Right ventricle myocardium inferior (tissue), 1 donor: Measurements from ENCODE around the gene COX4I1. TPM values are rescaled to one million over a fixed set of nuclear protein-coding genes. Genes with fewer than 3 reads are reported as not detected.
A peak's percentile ranks its signal among the peaks of the same experiment; 100 is the strongest.

Source experiments
- ATAC-seq: fragments of 200-7000 bp; cut with Tn5 transposase; one replicate; pipeline ENCODE4 v1.9.1; 2020; ENCODE audit warnings: mild to moderate bottlenecking, moderate library complexity
- DNase-seq: peaks from one replicate; pipeline ENCODE4 v3.0.0; 2021; ENCODE audit errors: missing footprints
- intact Hi-C: fragments of 100-400 bp; cut with DNase I; formaldehyde crosslinking; loops from one replicate; pipeline ENCODE4 v1.11.0; 2022
- total RNA-seq: library from RNA; stranded (reverse); fragmentation: NEBNext Ultra II Directional; extraction: Animal tissue kit (Norgen Biotek cat#: 25700); gene quantifications from one replicate; pipeline ENCODE4 v1.2.1, GENCODE V29; 2021
- donor health status: DM: no; HTN: yes; CAD: no; lungs with severe emphysema.

The COX4I1 gene
- total RNA-seq, 1 donor from 2014 or later: 2,129 TPM

- intact Hi-C loops: no loop called here
- DNase-seq: no peak
- no peak for ATAC-seq
These were observed 35.9 kb upstream of the COX4I1 start for GRCh38 chr16:85763616-85764015.

GRCh38 chr16:85765211-85765610 lies 34.3 kb upstream of the COX4I1 start:
- no peak for DNase-seq
- no peak for ATAC-seq
- intact Hi-C loops: no loop called here

GRCh38 chr16:85765767-85766166 lies 33.7 kb upstream of the COX4I1 start:
- DNase-seq (no peak), ATAC-seq (no peak)
- intact Hi-C loops: no loop called here

DNA sequence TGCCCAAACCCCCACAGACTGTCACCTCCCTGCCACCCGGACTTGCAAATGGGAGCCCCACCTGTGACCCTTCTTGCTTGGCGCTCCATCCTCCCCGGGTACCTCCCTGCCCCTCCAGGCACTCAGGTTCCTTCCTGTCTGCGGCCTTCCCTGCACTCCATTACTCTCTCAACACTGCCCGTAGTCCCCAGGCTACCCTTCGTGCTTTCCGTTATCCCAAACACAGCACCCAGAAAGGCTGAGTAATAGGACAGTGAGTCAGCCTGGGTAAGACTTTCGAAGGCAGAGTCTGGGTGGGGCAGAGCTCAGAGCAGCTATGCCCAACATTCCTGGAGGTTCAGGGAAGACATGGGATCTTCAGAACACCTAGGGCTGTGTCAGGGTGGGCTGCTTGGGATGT lies 32.0 kb upstream of the COX4I1 start:
- intact Hi-C loops: no loop called here
- DNase-seq (no peak), ATAC-seq (no peak)

GRCh38 chr16:85768199-85768598 lies 31.3 kb upstream of the COX4I1 start:
- intact Hi-C loops: no loop called here
- ATAC-seq (no peak), DNase-seq (no peak)

DNA sequence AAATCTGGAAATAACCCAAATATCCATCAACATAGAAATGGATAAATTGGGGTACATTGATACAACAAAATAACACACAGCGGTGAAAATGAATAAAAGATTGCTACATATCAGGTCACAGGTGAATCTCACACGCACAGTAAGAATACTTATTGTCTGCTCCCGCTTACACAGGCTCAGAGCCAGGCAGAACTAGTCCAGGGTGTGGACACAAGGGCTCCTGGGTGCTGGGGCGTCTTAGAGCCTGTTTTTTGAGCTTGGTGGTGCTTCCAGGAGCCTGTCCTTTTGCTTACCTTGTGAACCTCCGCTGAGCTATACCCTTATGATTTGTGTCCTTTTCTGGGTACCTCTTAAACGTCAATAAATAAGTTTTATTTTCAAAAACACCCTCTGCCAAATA lies 28.8 kb upstream of the COX4I1 start:
- no peak for DNase-seq
- intact Hi-C loops: no loop called here
- ATAC-seq: no peak

DNA sequence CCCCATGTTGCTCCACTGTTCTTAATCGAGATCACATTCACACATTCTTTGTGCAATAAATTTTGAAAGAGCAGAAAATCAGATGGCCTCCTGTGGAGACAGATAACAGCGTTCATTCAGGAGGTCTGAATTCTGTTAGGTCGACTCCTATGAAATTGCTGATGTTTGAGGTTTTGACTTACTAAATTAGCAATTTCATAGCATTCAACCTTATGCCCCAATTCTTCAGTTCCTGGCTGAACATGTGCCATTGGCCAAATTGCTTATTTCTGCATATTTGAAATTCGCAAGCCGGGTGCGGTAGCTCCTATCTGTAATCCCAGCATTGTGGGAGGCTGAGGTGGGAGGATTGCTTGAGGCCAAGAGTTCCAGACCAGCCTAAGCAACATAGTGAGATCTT lies 26.5 kb upstream of the COX4I1 start:
- intact Hi-C loops: no loop called here
- ATAC-seq (no peak), DNase-seq (no peak)

- DNase-seq: no peak
These were observed 25.4 kb upstream of the COX4I1 start for GRCh38 chr16:85774136-85774535.

GRCh38 chr16:85774811-85775210 lies 24.7 kb upstream of the COX4I1 start:
- ATAC-seq: no peak
- no peak for DNase-seq
- intact Hi-C loops: no loop called here

More at GRCh38 chr16:85774136-85774535, 25.4 kb upstream of the COX4I1 start:
- ATAC-seq: no peak
- intact Hi-C loops: no loop called here

GRCh38 chr16:85777583-85778310 lies 21.7 kb upstream of the COX4I1 start:
- intact Hi-C loops: no loop called here
- no peak for ATAC-seq
- no peak for DNase-seq

DNA sequence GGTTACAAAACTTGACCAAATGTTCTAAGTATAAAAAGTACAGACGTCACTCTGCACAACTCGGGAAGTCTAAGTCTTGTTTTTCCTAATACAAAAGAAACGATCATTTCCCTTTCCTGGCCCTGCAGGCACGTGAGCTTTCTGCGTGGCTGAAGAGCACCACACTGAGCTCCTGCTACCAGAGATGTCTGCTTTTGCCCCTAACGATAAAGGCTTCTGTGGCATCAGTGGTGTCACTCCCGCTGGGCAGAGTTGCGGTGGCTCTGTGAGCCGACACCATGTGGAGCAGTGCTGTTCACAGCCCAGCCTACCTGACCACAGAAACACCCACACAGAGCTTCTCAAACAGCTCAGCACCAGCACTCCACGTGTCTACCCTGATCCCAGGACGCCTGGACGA lies 20.6 kb upstream of the COX4I1 start:
- intact Hi-C loops: no loop called here
- DNase-seq (no peak), ATAC-seq (no peak)

DNA sequence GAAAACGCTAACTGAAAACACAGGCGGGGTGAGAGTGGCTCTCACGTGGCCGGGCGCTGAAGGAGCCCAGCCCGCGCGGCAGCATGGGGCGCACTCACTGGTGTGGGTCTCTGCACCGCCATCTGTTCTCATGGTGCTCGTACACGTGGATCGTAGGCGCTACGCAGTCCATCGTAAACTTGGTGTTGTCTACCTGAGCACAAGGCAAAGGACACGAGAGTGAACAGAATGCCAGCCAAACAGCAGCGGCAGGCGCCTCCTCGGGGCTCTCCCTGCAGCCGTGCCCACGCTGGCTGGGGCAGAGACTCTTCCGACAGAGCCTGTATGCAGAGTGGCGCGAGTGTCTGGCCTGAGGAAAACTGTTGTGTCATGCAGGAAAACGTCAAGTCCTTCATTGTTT lies 19.2 kb upstream of the COX4I1 start:
- intact Hi-C loops: no loop called here
- DNase-seq (no peak), ATAC-seq (no peak)

DNA sequence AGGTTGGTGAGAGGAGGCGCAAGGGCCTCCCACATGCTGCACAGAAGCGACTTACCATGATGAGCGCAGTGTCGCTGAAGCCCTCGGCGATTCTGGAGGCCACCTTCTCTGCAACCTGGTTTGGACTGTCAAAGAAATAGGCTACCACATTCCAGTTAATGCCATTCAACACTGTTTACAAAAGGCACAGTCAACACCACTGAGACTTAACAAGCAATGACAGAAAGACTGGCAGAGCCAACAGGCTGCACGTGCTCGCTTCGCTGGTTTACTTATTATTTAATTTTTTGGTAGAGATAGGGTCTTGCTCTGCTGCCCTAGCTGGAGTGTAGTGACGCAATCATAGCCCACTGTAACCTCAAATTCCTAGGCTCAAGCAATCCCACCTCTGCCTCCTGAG lies 18.3 kb upstream of the COX4I1 start:
- DNase-seq (no peak), ATAC-seq (no peak)
- intact Hi-C loops: no loop called here

DNA sequence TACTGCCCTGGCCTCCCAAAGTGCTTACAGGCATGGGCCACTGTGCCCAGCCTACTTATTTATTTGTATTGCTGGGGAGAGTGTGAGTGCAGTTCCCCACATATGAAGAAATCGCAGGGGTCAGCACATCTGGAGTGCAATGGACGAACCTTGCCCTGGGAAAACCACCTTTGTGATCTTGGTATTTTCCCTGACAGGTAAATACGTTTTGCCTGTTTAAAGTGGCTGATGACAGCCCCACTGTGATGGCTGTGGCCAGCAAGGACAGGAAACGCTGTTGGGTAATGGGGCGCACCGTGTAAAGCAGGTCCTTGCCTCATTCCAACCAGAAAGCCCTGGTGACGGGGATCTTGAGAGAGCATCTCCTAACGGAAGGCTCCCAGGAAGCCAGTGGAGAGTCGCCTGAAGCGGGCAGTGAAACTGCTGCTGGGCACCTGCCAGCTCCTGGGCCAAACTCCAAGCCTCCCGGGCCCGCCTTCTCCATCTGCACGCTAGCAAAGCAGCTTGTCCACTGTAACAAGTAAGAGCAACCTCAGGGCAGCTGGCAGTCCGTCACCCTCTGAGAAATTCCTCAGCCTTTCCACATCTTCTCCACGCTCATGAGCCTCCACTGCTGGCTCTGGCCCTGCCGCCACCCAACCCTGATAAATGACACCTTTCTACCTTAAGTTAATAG lies 17.7 kb upstream of the COX4I1 start:
- peak; percentile 74 for DNase-seq
- ATAC-seq: peak; percentile 64
- intact Hi-C loops: no loop called here

DNA sequence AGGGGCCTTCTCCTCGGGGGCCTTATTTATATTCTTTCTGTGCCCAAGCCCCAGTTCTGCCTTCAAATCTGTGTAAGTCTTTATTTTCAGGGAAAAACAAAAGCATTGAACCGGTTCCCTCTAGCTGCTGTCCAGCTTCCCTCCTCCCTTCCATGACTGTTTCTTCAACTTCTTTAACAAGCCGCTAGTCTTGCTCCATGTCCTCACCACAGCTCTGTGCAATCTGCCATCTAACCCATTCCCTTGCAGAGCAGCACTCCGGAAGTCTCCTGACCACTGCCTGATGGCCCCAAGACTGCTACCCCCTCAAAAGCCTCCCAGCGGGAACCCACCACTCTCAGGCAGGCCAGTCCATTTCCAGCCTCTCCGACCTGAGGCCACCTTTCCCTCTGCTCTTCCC lies 17.0 kb upstream of the COX4I1 start:
- intact Hi-C loops: no loop called here
- DNase-seq: no peak
- no peak for ATAC-seq

GRCh38 chr16:85783441-85783840 lies 16.1 kb upstream of the COX4I1 start:
- intact Hi-C loops: no loop called here
- ATAC-seq (no peak), DNase-seq (no peak)

DNA sequence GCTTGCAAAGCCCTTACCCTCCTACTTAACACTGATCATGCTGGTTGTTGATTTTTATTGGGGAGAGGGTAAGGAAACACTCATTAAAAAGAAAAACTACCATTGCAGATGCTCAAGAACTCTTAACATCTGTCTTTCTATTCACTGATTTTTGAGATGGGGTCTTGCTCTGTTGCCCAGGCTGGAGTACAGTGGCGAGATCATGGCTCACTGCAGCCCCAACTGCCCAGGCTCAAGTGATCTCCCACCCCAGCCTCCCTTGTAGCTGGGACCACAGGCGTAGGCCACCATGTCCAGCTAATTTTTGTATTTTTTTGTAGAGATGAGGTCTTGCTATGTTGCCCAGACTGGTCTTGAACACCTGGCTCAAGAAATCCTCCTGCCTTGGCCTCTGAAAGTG lies 14.7 kb upstream of the COX4I1 start:
- intact Hi-C loops: no loop called here

DNA sequence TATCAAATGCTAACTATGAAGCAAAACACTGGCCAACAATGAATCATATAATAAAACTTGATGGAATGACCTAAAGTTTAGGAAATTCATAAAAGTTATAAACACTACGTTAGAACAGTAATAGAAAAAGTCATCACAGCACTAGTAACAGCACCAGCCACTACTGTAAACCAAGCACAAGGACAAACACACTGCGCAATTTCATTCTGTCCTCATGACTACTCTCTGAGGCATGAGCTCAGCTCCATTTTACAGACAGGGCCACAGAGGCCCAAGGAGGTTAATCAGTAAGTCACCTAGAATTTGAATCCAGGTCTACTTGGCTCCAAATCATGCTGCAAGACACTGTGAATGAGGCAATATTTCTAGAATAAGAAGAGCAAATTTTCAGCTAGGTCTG lies 13.6 kb upstream of the COX4I1 start:
- intact Hi-C loops: no loop called here
- ATAC-seq (no peak), DNase-seq (no peak)

More for the DNA sequence above, 14.7 kb upstream of the COX4I1 start:
- no peak for DNase-seq
- ATAC-seq: no peak

- intact Hi-C loops: no loop called here
- no peak for ATAC-seq
- DNase-seq: no peak
These were observed 10.7 kb upstream of the COX4I1 start for GRCh38 chr16:85788819-85789218.

- DNase-seq (no peak), ATAC-seq (no peak)
- intact Hi-C loops: no loop called here
These were observed 9.7 kb upstream of the COX4I1 start for GRCh38 chr16:85789773-85790172.
